Mesendoderm (in vitro differentiated cells): ENCODE results near the gene IP6K3.

Experiments used
- DNase-seq: peaks from one replicate; pipeline ENCODE4 v3.0.0; 2013
- H2AK5ac ChIP-seq: 2 replicates; pipeline ENCODE4 v1.6.1; 2013; ENCODE audit warnings: low read length, inconsistent platforms
- H2BK120ac ChIP-seq: 2 replicates; pipeline ENCODE4 v1.6.1; 2013; ENCODE audit warnings: low read depth, mild to moderate bottlenecking, low read length, moderate library complexity, mixed read lengths
- H2BK15ac ChIP-seq: replicated peaks from 2 replicates; pipeline ENCODE4 v1.6.1; 2013; ENCODE audit warnings: low read depth, mild to moderate bottlenecking, moderate library complexity
- H2BK5ac ChIP-seq: 2 replicates; pipeline ENCODE4 v1.6.1; 2013; ENCODE audit warnings: low read length, inconsistent platforms
- H3K18ac ChIP-seq: 2 replicates; pipeline ENCODE4 v1.6.1; 2013; ENCODE audit warnings: mild to moderate bottlenecking, low read length, mixed read lengths
- H3K23ac ChIP-seq: one replicate; pipeline ENCODE4 v1.6.1; 2013; ENCODE audit warnings: low read length
- H3K27ac ChIP-seq: 2 replicates; pipeline ENCODE4 v1.5.1; 2013; ENCODE audit warnings: low read depth, mild to moderate bottlenecking, inconsistent platforms, low read length, moderate library complexity
- H3K27me3 ChIP-seq: 2 replicates; pipeline ENCODE4 v1.6.1; 2013; ENCODE audit warnings: low read length, control low read depth, mild to moderate bottlenecking, inconsistent platforms; ENCODE audit not compliant: insufficient read depth, poor library complexity
- H3K36me3 ChIP-seq: 2 replicates; pipeline ENCODE4 v1.6.1; 2013; ENCODE audit warnings: low read length, inconsistent platforms; ENCODE audit not compliant: control insufficient read depth, insufficient read depth
- H3K4ac ChIP-seq: one replicate; pipeline ENCODE4 v1.6.1; 2013; ENCODE audit warnings: low read depth, mild to moderate bottlenecking, low read length, moderate library complexity
- H3K4me1 ChIP-seq: 2 replicates; pipeline ENCODE4 v1.6.1; 2013; ENCODE audit warnings: low read depth, low read length, inconsistent platforms; ENCODE audit not compliant: control insufficient read depth
- H3K4me2 ChIP-seq: 2 replicates; pipeline ENCODE4 v1.6.1; 2013; ENCODE audit warnings: low read length
- H3K4me3 ChIP-seq: 2 replicates; pipeline ENCODE4 v1.5.1; 2013; ENCODE audit warnings: mild to moderate bottlenecking, low read length
- H3K56ac ChIP-seq: one replicate; pipeline ENCODE4 v1.6.1; 2013; ENCODE audit warnings: low read length
- H3K79me1 ChIP-seq: 2 replicates; pipeline ENCODE4 v1.6.1; 2013; ENCODE audit warnings: low read length, inconsistent platforms
- H3K79me2 ChIP-seq: 2 replicates; pipeline ENCODE4 v1.6.1; 2013; ENCODE audit warnings: mild to moderate bottlenecking, low read length; ENCODE audit not compliant: control insufficient read depth, insufficient read depth
- H3K9ac ChIP-seq: 2 replicates; pipeline ENCODE4 v1.6.1; 2013; ENCODE audit warnings: low read length, inconsistent platforms
- H4K5ac ChIP-seq: one replicate; pipeline ENCODE4 v1.6.1; 2013; ENCODE audit warnings: low read length
- H4K8ac ChIP-seq: one replicate; pipeline ENCODE4 v1.6.1; 2013; ENCODE audit warnings: low read depth, mild to moderate bottlenecking, control low read depth, low read length, moderate library complexity
- WGBS: extraction: QIAGEN DNeasy Blood & Tissue Kit; methylation state at CpG from one replicate; pipeline ENCODE4 v1.1.7; 2013; ENCODE audit warnings: low lambda C conversion rate, missing lambda C conversion rate; ENCODE audit not compliant: insufficient coverage; ENCODE audit errors: extremely low coverage; 5-methylcytosine and 5-hydroxymethylcytosine counted together

Gene IP6K3

GRCh38 chr6:33766921-33767907, 20.5 kb upstream of the IP6K3 start:
- H4K8ac ChIP-seq, result no peak overlapping the region
- no peak overlapping the region for H3K18ac ChIP-seq
- no peak overlapping the region for H2BK5ac ChIP-seq
- no peak overlapping the region for H2AK5ac ChIP-seq
- H3K4ac ChIP-seq, result no peak overlapping the region
- H3K9ac ChIP-seq, result no peak overlapping the region
- no peaks in the 10 kb centered on the region for H3K79me2 ChIP-seq
- no peak overlapping the region for H3K56ac ChIP-seq
- H3K27ac ChIP-seq, result no peak overlapping the region
- H2BK15ac ChIP-seq, result no peak overlapping the region
- H3K4me1 ChIP-seq, result peaks cover 7% of the 10 kb centered on the region
- DNase-seq, result no peak
- H3K79me1 ChIP-seq, result no peaks in the 10 kb centered on the region
- H3K23ac ChIP-seq, result no peak overlapping the region
- no peak overlapping the region for H4K5ac ChIP-seq
- H3K27me3 ChIP-seq, result no peaks in the 10 kb centered on the region
- H2BK120ac ChIP-seq, result no peak overlapping the region
- no peak overlapping the region for H3K4me3 ChIP-seq
- no peak overlapping the region for H3K4me2 ChIP-seq
- no CpG with 5 or more reads among the region's 11 CpGs for WGBS
- H3K36me3 ChIP-seq, result no peaks in the 10 kb centered on the region

- Histone ChIP-seq H3K4me2 (no peak overlapping the region), H2BK5ac (no peak overlapping the region), H3K79me2 (no peaks in the 10 kb centered on the region), H3K27me3 (no peaks in the 10 kb centered on the region), H2BK120ac (no peak overlapping the region), H3K9ac (no peak overlapping the region), H2BK15ac (no peak overlapping the region), H2AK5ac (no peak overlapping the region), H4K8ac (no peak overlapping the region), H3K56ac (no peak overlapping the region), H3K18ac (no peak overlapping the region), H3K23ac (no peak overlapping the region), H3K4me3 (no peak overlapping the region), H3K27ac (no peak overlapping the region), H3K36me3 (no peaks in the 10 kb centered on the region), H3K4me1 (no peaks in the 10 kb centered on the region), H4K5ac (no peak overlapping the region), H3K4ac (no peak overlapping the region), H3K79me1 (no peaks in the 10 kb centered on the region)
- WGBS, result no CpG with 5 or more reads among the region's 9 CpGs
- no peak for DNase-seq
These were observed 18.7 kb upstream of the IP6K3 start for GRCh38 chr6:33765368-33765767.

- Histone ChIP-seq H3K18ac (no peak overlapping the region), H3K56ac (no peak overlapping the region)
- no CpG with 5 or more reads among the region's 2 CpGs for WGBS
These were observed 17.3 kb upstream of the IP6K3 start for GRCh38 chr6:33764036-33764435.

GRCh38 chr6:33763483-33763882, 16.8 kb upstream of the IP6K3 start:
- no CpG with 5 or more reads among the region's 6 CpGs for WGBS
- no peak overlapping the region for H2BK5ac ChIP-seq
- H4K8ac ChIP-seq, result no peak overlapping the region
- no peaks in the 10 kb centered on the region for H3K79me1 ChIP-seq
- no peak overlapping the region for H4K5ac ChIP-seq
- H3K9ac ChIP-seq, result no peak overlapping the region
- no peak overlapping the region for H3K4ac ChIP-seq
- no peak overlapping the region for H3K4me3 ChIP-seq
- no peaks in the 10 kb centered on the region for H3K27me3 ChIP-seq
- H3K18ac ChIP-seq, result no peak overlapping the region
- H3K79me2 ChIP-seq, result no peaks in the 10 kb centered on the region
- DNase-seq, result no peak
- no peak overlapping the region for H3K4me2 ChIP-seq
- no peak overlapping the region for H3K23ac ChIP-seq
- H3K4me1 ChIP-seq, result no peaks in the 10 kb centered on the region
- no peak overlapping the region for H3K56ac ChIP-seq
- no peaks in the 10 kb centered on the region for H3K36me3 ChIP-seq
- H3K27ac ChIP-seq, result no peak overlapping the region
- H2AK5ac ChIP-seq, result no peak overlapping the region
- no peak overlapping the region for H2BK120ac ChIP-seq
- no peak overlapping the region for H2BK15ac ChIP-seq

More at GRCh38 chr6:33764036-33764435, 17.3 kb upstream of the IP6K3 start:
- no peaks in the 10 kb centered on the region for H3K27me3 ChIP-seq
- H3K4ac ChIP-seq, result no peak overlapping the region
- no peak overlapping the region for H2BK15ac ChIP-seq
- no peak overlapping the region for H2AK5ac ChIP-seq
- H4K5ac ChIP-seq, result no peak overlapping the region
- H2BK5ac ChIP-seq, result no peak overlapping the region
- H3K9ac ChIP-seq, result no peak overlapping the region
- H2BK120ac ChIP-seq, result no peak overlapping the region
- H3K4me1 ChIP-seq, result no peaks in the 10 kb centered on the region
- no peak overlapping the region for H3K4me3 ChIP-seq
- H4K8ac ChIP-seq, result no peak overlapping the region
- H3K36me3 ChIP-seq, result no peaks in the 10 kb centered on the region
- no peak for DNase-seq
- no peaks in the 10 kb centered on the region for H3K79me2 ChIP-seq
- H3K4me2 ChIP-seq, result no peak overlapping the region
- H3K27ac ChIP-seq, result no peak overlapping the region
- no peaks in the 10 kb centered on the region for H3K79me1 ChIP-seq
- H3K23ac ChIP-seq, result no peak overlapping the region

GRCh38 chr6:33762713-33763112, 16.0 kb upstream of the IP6K3 start:
- no peaks in the 10 kb centered on the region for H3K27me3 ChIP-seq
- DNase-seq, result no peak

More at GRCh38 chr6:33762713-33763112, 16.0 kb upstream of the IP6K3 start:
- no peak overlapping the region for H3K9ac ChIP-seq
- H3K27ac ChIP-seq, result no peak overlapping the region
- H4K8ac ChIP-seq, result no peak overlapping the region
- no peak overlapping the region for H3K4me3 ChIP-seq
- H3K4ac ChIP-seq, result no peak overlapping the region
- H2BK120ac ChIP-seq, result no peak overlapping the region
- no peaks in the 10 kb centered on the region for H3K4me1 ChIP-seq
- H3K36me3 ChIP-seq, result no peaks in the 10 kb centered on the region
- no peak overlapping the region for H2AK5ac ChIP-seq
- H3K79me2 ChIP-seq, result no peaks in the 10 kb centered on the region
- no peak overlapping the region for H4K5ac ChIP-seq
- no peak overlapping the region for H3K18ac ChIP-seq
- no peak overlapping the region for H2BK5ac ChIP-seq
- no CpG with 5 or more reads among the region's 4 CpGs for WGBS
- no peaks in the 10 kb centered on the region for H3K79me1 ChIP-seq
- H2BK15ac ChIP-seq, result no peak overlapping the region
- no peak overlapping the region for H3K23ac ChIP-seq
- H3K4me2 ChIP-seq, result no peak overlapping the region
- no peak overlapping the region for H3K56ac ChIP-seq
